WERI-Rb-1 (cell line): Measurements from ENCODE around the gene GAL3ST2.

ENCODE experiments used
- DNase-seq: peaks from one replicate; pipeline ENCODE4 v3.0.0-alpha.2; 2020
- H3K27ac ChIP-seq: fragments of 250-450 bp; sonication (Bioruptor Pico); 2 replicates; pipeline ENCODE4 v1.5.1; 2020; ENCODE audit warnings: mild to moderate bottlenecking, moderate library complexity
- H3K27me3 ChIP-seq: fragments of 250-450 bp; sonication (Bioruptor Pico); 2 replicates; pipeline ENCODE4 v1.5.1; 2021; ENCODE audit warnings: mild to moderate bottlenecking, low read depth, moderate library complexity; ENCODE audit not compliant: insufficient read depth, severe bottlenecking
- H3K36me3 ChIP-seq: fragments of 250-450 bp; sonication (Bioruptor Pico); 2 replicates; pipeline ENCODE4 v1.5.1; 2020; ENCODE audit warnings: mild to moderate bottlenecking, moderate library complexity
- H3K4me3 ChIP-seq: 2 replicates; pipeline ENCODE4 v1.5.1; 2011; ENCODE audit warnings: low read depth, mild to moderate bottlenecking, control low read depth, low read length
- H3K9me3 ChIP-seq: fragments of 250-450 bp; sonication (Bioruptor Pico); 2 replicates; pipeline ENCODE4 v1.5.1; 2021; ENCODE audit warnings: mild to moderate bottlenecking, moderate library complexity; ENCODE audit not compliant: severe bottlenecking
- TF ChIP-seq, protein P1 (sequence below): IDR thresholded peaks from 2 replicates; pipeline ENCODE4 v1.5.1; 2011; ENCODE audit warnings: low read depth, mild to moderate bottlenecking, control low read depth, inconsistent platforms, low read length

GAL3ST2 gene

DNA sequence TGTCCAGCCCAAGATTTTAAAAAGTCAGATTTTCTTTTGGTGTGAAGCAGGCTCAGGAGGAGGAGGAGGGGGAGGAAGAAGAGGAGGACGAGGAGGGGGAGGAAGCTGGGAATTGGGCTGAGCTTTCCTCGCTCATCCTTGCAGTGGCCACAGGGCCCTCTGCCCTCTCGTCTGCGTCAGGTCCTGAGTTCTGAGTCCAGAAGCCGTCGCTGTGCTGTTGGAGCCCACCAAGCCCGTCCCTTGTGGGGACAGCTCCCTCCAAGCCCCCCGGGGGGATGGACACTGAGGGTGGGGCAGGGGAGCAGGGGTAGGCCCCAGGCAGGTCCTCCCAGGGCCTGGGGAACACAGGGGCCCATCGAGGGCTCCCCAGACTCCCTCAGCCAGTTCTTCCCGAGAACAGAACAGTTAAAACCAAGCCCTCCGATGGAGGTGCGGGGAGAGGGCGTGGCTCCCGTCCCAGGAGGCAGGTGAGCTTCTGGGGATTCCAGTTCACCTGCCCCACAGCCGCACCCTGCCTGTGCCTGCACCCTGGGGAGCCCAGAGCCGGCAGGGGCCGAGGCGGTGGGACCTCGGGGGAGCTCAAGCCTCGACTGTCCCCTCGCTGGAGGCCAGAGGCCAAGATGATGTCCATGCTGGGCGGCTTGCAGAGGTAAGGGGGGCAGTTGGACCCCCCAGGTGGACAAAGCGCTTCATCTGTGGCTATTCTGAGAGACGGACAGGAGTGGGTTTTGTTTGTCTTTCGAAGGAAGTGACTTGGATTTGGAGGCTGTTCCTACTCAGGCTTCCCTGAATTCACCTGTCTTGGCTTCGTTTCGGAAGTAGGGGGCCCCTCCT is at the start of gene GAL3ST2:
Gene GAL3ST2, plus strand, starts transcription at position 487 of the 834 bp plus-strand sequence. Its CDS starts 134 bp downstream, at position 621.
- no peak within 1 kb of the TSS for H3K27ac ChIP-seq
- H3K27me3 ChIP-seq: no peaks in the 10 kb centered on the region
- TF ChIP-seq, protein P1, sequence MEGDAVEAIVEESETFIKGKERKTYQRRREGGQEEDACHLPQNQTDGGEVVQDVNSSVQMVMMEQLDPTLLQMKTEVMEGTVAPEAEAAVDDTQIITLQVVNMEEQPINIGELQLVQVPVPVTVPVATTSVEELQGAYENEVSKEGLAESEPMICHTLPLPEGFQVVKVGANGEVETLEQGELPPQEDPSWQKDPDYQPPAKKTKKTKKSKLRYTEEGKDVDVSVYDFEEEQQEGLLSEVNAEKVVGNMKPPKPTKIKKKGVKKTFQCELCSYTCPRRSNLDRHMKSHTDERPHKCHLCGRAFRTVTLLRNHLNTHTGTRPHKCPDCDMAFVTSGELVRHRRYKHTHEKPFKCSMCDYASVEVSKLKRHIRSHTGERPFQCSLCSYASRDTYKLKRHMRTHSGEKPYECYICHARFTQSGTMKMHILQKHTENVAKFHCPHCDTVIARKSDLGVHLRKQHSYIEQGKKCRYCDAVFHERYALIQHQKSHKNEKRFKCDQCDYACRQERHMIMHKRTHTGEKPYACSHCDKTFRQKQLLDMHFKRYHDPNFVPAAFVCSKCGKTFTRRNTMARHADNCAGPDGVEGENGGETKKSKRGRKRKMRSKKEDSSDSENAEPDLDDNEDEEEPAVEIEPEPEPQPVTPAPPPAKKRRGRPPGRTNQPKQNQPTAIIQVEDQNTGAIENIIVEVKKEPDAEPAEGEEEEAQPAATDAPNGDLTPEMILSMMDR: no peak
- no peak within 1 kb of the TSS for H3K4me3 ChIP-seq
- DNase-seq: no peak
- peaks cover 4% of the 10 kb centered on the region for H3K9me3 ChIP-seq
- no peaks in the 10 kb centered on the region for H3K36me3 ChIP-seq

DNA sequence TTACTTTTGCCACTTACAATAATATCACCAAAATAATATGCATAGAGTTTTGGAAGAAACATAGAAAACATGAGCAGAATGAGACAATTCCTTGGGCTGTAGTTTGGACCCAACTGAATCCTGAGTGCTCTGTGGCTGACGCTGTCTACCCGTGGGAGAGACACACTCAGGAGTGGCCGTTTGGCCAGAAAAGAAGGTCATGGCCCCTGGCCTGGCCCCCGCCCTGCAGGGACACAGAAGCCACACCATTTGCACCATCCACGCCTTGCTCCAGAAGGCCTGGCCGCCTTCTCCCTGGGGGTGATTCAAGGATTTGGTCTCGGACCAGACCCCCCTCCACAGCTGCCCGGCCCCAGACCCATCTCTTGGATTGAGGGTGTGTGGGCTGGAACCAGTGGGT is 48.6 kb upstream of the GAL3ST2 start:
- Histone ChIP-seq H3K36me3 (peaks cover 26% of the 10 kb centered on the region), H3K27ac (no peak overlapping the region), H3K27me3 (no peaks in the 10 kb centered on the region), H3K9me3 (peaks cover under 1% of the 10 kb centered on the region), H3K4me3 (no peak overlapping the region)
- TF ChIP-seq, protein P1: no peak
- DNase-seq: no peak

DNA sequence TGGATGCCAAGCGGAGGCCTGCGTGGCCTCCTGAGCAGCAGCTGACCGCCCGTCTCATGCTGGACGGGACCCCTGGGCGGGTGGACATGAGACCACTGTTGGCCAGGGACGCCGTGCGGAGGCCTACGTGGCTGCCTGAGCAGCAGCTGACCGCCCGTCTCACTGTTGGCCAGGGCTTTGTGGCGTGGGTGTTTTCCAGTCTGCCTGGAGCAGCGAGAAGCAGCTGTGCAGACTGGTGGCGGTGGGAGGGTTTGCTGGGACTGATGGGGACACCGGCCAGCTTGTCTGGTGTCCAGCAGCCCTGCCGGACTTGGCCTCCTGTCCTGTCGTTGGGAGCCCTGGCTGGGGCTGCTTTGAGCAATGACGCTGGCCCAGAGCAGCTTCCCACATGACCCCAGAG is 48.0 kb upstream of the GAL3ST2 start:
- no peak overlapping the region for H3K4me3 ChIP-seq
- no peaks in the 10 kb centered on the region for H3K9me3 ChIP-seq
- H3K36me3 ChIP-seq: peaks cover 20% of the 10 kb centered on the region
- no peak for DNase-seq
- H3K27ac ChIP-seq: no peak overlapping the region
- H3K27me3 ChIP-seq: no peaks in the 10 kb centered on the region
- TF ChIP-seq, protein P1: no peak

DNA sequence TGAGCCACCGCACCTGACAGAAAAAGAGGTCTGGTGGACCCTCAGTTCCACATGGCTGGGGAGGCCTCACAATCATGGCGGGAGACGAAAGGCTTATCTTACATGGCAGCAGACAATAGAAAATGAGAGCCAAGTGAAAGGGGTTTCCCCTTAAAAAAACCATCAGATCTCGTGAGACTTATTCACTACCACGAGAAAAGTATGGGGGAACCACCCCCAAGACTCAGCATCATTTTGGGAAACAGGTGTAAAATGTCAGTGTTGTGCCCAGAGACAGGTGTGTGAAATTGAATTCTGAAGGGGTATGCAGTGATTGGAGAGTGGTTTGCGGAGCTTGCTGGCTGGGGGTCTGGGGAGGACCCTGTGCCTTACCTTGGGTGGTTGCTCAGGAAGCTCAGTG is 46.8 kb upstream of the GAL3ST2 start:
- Histone ChIP-seq H3K36me3 (peaks cover 11% of the 10 kb centered on the region), H3K27ac (no peak overlapping the region), H3K9me3 (no peaks in the 10 kb centered on the region), H3K27me3 (no peaks in the 10 kb centered on the region), H3K4me3 (no peak overlapping the region)
- TF ChIP-seq, protein P1: no peak
- no peak for DNase-seq

DNA sequence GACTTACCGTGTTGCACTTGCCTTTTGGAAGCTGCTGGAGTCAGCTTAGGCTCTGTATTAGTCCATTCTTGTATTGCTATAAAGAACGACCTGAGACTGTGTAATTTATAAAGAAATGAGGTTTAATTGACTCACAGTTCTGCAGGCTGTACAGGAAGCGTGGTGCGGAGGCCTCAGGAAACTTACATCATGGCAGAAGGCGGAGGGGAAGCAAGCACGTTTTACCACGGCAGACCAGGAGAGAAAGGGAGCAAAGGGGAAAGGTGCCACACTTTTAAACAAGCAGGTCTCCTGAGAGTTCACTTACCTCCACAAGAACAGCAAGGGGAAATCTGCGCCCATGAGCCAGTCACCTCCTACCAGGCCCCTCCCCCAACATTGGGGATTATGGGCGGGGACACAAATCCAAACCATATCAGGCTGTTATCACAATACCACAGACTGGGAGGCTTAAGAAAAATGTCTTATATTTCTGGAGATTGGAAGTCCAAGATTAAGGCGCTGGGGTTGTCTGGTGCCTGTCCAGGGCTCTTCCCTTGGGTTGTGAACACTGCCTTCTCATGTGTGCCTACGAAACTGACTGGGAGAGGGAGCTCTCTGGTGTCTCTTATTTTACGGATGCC is 45.8 kb upstream of the GAL3ST2 start:
- peak; percentile 26 for DNase-seq
- Histone ChIP-seq H3K27ac (no peak overlapping the region), H3K27me3 (no peaks in the 10 kb centered on the region), H3K36me3 (peaks cover 8% of the 10 kb centered on the region), H3K9me3 (no peaks in the 10 kb centered on the region), H3K4me3 (no peak overlapping the region)
- TF ChIP-seq, protein P1: no peak
